ENCODE results near the gene CCDC141.
A peak's percentile ranks its signal among the peaks of the same experiment; 100 is the strongest.
"Not testable (repeated sequence)": the region's sequence is repeated elsewhere in the genome, so short reads cannot be mapped to it uniquely, and the experiment has no call there.

Gene CCDC141

GRCh38 chr2:179036353-179036905 is 13.5 kb downstream of the CCDC141 start:
- no peak for DNase-seq (ENCODE audit: low read depth in 2 of 2)

- DNase-seq (ENCODE audit: low read depth in 2 of 2): peak; percentile 31 to 37
Observed at GRCh38 chr2:179031731-179032408, 18.1 kb downstream of the CCDC141 start.

GRCh38 chr2:179024445-179024844 is 25.5 kb downstream of the CCDC141 start:
- no peak for DNase-seq (ENCODE audit: low read depth in 2 of 2)

- DNase-seq (ENCODE audit: low read depth in 2 of 2): no peak
Observed at GRCh38 chr2:179022685-179023084, 27.3 kb downstream of the CCDC141 start.

- no peak for DNase-seq (ENCODE audit: low read depth in 2 of 2)
Observed at GRCh38 chr2:179021258-179021657, 28.7 kb downstream of the CCDC141 start.

- no peak for DNase-seq (ENCODE audit: low read depth in 2 of 2)
Observed at GRCh38 chr2:179020156-179020750, 29.7 kb downstream of the CCDC141 start.

- no peak for DNase-seq (ENCODE audit: low read depth in 2 of 2)
Observed at GRCh38 chr2:179019260-179019659, 30.7 kb downstream of the CCDC141 start.

- no peak for DNase-seq (ENCODE audit: low read depth in 2 of 2)
Observed at GRCh38 chr2:179017773-179018357, 32.1 kb downstream of the CCDC141 start.

- not testable (repeated sequence) for DNase-seq (ENCODE audit: low read depth in 2 of 2)
Observed at GRCh38 chr2:179014189-179014588, 35.7 kb downstream of the CCDC141 start.

GRCh38 chr2:179005976-179006375 is 44.0 kb downstream of the CCDC141 start:
- DNase-seq (ENCODE audit: low read depth in 2 of 2): no peak

- no peak for DNase-seq (ENCODE audit: low read depth in 2 of 2)
Observed at GRCh38 chr2:178999476-178999875, 50.5 kb downstream of the CCDC141 start.

GRCh38 chr2:178998539-178998938 is 51.4 kb downstream of the CCDC141 start:
- DNase-seq (ENCODE audit: low read depth in 2 of 2): no peak

- no peak for DNase-seq (ENCODE audit: low read depth in 2 of 2)
Observed at GRCh38 chr2:178997477-178997876, 52.5 kb downstream of the CCDC141 start.

GRCh38 chr2:178997067-178997466 is 52.9 kb downstream of the CCDC141 start:
- no peak for DNase-seq (ENCODE audit: low read depth in 2 of 2)

GRCh38 chr2:178994264-178994663 is 55.7 kb downstream of the CCDC141 start:
- no peak for DNase-seq (ENCODE audit: low read depth in 2 of 2)

GRCh38 chr2:178993788-178994187 is 56.1 kb downstream of the CCDC141 start:
- DNase-seq (ENCODE audit: low read depth in 2 of 2): no peak

- not testable (repeated sequence) for DNase-seq (ENCODE audit: low read depth in 2 of 2)
Observed at GRCh38 chr2:178992719-178993118, 57.2 kb downstream of the CCDC141 start.

- no peak for DNase-seq (ENCODE audit: low read depth in 2 of 2)
Observed at GRCh38 chr2:178990533-178991241, 59.2 kb downstream of the CCDC141 start.

- DNase-seq (ENCODE audit: low read depth in 2 of 2): not testable (repeated sequence)
Observed at GRCh38 chr2:178989424-178989823, 60.5 kb downstream of the CCDC141 start.

- not testable (repeated sequence) for DNase-seq (ENCODE audit: low read depth in 2 of 2)
Observed at GRCh38 chr2:178982652-178983051, 67.3 kb downstream of the CCDC141 start.

GRCh38 chr2:178980815-178981214 is 69.1 kb downstream of the CCDC141 start:
- no peak for DNase-seq (ENCODE audit: low read depth in 2 of 2)

GRCh38 chr2:178978667-178979066 is 71.3 kb downstream of the CCDC141 start:
- no peak for DNase-seq (ENCODE audit: low read depth in 2 of 2)

Measured in fibroblast of skin of left biceps (primary cell).